Stimulated activated CD4-positive, alpha-beta T cell treated with anti-CD3 and anti-CD28 coated beads, TNF-alpha, amount 100 ng/mL, for 1 hour (primary cell): ENCODE results near the gene NT5DC3.

ENCODE experiments used
- DNase-seq, 3 donors: peaks; one replicate each; pipeline ENCODE4 v3.0.0-alpha.2; 2020; ENCODE audit warnings: low read depth in 3 of 3, low spot score in 1 of 3

Gene NT5DC3

DNA sequence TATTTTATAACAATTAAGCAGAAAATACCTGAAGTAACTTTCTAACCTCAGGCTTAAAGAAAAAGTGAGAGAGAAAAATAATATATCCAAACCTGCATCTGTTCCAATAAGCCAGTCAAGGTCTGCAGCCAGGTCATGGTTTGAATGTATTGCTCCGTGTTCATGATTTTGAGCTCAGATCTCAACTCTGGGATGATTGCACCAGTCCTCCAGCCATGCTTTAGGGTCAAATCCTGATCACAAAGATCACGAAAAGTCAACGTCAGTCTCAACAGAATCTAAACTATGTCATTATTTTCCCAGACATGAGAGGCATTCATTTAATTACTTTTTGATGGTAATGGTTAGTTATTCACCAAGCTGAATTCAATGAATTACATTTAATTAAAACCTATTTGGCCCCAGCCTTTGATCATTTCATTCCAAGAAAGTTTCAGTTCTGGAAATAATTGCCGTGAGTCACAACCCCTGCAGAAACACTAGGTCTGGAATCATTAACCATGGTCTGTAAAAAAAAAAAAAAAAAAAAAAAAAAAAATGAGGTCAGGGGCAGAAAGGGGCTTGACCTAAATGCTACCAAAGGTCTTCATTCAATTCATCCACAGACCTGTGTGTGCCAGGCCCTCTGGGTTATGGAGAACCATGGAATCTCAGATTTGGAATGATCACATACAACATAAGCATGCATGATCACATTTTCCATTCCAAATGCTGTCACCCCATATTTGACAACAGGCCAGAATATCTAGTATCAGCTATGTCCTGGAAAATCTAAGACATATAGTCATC, 55.6 kb downstream of the NT5DC3 start:
- DNase-seq = no peak

DNA sequence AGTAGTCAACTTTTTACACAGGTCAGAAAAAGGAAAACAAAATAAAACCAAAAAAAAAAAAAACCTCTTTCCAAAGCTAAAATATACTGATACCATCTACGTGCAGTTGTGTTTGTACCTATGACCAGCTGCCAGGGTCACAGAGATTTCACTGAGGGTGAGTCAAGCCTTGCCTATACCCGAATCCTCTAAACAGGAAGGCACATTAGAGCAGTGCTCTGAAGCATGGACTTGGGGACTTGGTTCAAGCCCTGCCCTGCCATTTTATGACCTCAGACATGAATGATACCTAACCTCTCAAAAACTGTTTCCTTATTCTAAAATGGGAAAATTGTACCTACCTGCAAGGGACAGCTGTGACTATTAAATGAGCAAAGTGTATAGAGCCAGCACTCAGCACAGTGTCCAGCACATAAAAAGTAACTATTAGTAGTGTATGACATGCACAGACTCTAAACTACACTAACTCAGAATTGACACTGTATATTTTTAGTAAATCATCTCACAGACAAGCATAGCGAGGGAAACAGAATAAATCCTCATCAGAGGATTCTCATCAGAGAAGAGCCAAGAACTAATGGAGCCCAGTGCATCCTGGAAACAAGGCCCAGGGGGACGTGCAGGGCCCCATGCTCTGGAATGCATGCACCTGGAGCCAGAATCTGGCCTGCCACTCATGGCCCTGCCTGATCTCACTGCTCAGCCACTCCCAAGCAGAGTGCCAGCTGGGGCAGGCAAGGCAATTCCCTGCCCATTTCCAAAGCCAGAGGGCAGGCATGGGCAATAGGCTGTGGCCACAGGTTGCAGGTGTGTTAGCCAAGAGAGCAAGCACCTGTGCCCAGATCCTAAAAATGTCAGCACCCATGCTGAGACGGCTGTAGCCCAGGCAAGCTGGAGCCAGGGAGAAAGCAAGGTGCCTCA, 57.0 kb downstream of the NT5DC3 start:
- DNase-seq = no peak

DNA sequence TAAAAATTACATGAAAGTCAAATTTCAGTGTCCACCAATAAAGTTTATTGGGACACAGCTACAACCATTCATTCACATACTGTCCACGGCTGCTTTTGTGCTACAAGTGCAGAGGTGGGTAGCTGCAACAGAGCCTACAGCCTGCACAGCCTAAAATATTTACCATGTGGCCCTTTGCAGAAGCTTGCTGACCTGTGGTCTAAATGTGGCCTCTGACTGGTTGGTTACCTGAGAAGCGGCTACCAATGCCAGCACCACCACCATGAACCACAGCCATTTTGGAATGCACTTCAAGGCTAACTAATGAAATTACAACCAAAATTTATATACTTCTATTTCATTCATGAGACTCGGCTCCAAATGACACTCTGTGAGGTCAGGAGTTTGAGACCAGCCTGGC, 58.6 kb downstream of the NT5DC3 start:
- DNase-seq = no peak

DNA sequence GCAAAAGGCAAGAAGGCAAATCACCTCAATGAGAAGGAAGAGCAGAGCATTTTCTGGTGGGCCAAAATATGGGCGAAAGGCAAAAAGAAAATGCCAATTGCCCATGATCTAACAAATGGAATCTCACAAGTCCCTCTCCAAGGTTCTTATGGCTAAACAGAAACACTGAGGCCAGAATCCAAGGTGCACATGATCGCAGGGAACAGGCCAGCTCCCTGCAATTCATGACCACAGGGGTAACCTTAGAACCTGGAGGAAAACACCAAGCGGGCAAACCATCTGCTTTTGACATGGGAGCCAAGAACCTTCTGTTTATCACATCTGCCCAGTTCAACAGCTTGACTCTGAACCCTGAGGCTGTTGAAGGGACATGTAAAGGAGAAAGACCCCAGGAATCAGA, 60.0 kb downstream of the NT5DC3 start:
- no peak for DNase-seq

DNA sequence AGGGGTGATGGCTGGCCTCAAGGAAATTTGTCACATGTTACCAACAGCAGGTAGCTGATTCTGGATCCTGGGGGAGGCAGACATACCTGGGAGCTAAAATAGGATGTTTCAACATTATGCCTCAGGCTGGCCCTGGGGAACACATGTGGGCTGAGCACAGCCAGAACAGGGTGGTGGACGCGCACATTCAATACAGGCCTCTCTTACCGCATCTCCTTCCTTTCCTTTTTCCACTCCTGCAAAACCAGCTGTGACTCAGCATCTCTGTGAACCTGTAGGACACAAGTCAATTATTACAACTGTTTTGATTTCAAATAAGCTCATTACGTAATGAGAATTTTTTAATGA, 61.0 kb downstream of the NT5DC3 start:
- DNase-seq = no peak

DNA sequence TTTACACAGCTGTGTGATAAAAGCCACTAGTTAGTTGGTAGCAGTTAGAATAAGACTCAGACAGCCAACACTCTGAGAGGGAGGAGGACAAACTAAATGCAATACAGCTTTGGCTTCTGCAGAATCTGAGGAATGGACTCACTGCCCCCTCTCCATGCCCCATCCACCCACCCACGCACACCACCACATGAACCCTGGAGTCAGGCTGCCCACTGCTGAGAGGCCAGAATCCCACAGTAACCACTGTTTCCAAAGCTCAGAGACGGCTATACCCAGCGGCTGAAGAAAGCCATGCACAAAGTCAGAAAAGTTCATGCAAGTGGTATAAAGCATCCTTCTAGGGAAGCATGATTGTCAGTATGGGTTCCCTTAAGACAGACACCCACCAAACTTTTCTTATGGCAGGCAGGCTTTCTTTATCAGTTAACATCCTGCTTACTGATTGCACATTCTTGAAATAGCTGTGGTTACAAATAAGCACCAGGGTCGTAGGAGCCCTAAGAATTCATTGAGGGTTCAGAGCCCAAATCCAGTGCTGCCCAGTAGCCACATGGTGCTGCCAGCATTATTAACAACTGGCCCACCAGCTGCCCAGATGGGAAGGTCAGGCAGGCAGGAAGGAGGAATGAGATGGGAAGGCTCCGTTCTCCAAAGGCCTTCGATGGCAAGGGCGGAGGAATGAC, 61.5 kb downstream of the NT5DC3 start:
- no peak for DNase-seq

DNA sequence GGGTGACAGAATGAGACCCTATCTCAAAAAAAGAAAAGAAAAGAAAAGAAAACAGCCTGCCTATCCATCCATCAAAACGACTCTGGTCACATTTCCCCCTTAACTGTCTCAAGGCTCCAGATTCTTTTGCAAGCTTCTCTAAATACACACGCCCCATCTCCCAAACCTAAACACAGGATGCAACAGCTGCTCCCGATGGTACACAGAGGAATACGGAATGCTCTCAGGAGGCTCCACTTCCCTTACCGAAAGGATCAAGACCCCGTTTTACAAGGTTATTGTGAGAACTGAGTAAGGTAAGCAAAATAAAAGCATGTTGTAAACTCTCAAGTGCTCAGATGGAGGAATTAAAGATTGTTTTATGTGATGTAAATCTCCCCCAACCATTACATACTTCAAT, 62.3 kb downstream of the NT5DC3 start:
- no peak for DNase-seq

DNA sequence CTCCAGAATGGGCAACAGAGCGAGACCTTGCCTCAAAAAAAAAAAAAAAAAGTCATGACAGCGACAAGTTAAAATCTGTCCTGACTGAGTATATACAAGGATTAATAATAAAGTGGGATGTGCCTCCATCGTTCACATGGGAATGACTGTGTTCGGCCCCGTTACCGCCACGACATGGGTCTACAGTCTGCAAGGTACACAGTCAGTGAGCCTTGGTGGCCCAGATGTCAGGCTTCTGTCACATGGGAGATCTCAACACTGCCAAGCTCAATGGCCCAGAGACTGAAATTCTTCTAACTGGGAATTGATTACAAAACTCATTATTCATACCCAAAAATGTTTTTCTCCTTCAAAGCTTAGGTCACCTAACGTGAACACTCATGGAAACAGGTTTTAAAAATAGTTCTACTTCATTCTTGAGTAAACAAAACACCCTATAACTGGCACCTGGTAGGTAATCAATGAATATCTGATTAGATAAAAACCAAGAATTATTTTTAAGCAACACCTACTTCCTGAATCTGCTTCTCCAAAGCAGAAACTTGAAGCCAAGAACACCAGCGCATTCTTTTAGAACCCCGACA, 66.0 kb downstream of the NT5DC3 start:
- no peak for DNase-seq

DNA sequence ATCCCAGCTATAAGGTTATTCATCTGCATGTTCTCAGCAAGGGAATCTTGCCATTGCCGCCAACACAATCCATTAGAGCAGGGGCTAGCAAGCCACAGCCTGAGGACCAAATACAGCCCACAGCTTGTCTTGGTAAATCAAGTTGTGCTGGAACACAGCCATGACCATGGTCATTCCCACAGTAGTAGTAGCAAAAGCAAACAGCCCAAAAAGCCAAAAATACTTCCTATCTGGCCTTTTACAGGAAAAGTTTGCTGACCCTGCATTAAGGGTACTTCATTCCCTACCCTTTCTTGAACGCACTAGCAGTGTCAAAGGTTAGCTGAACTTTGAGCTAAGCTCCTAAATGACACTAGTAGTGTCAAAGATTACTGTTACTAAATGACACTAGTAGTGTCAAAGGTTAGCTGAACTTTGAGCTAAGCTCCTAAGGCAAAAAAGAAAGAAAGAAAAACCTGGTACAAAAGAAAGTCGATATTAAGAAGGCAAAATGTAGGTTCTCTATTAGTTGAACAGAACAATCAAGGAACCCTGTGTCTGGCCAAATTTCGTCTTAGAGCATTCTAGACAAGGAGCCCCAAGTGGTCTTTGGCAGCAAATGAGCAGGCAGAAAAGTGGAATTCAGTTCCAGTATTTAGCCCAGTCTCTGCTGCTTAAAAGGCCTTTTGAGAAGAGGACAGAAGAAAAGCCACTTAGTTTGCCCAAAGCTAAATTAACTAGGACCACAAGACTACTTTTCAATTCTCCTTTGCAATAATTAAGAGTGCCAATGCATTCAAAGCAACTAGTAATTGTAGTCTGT, 67.7 kb downstream of the NT5DC3 start:
- DNase-seq = no peak

DNA sequence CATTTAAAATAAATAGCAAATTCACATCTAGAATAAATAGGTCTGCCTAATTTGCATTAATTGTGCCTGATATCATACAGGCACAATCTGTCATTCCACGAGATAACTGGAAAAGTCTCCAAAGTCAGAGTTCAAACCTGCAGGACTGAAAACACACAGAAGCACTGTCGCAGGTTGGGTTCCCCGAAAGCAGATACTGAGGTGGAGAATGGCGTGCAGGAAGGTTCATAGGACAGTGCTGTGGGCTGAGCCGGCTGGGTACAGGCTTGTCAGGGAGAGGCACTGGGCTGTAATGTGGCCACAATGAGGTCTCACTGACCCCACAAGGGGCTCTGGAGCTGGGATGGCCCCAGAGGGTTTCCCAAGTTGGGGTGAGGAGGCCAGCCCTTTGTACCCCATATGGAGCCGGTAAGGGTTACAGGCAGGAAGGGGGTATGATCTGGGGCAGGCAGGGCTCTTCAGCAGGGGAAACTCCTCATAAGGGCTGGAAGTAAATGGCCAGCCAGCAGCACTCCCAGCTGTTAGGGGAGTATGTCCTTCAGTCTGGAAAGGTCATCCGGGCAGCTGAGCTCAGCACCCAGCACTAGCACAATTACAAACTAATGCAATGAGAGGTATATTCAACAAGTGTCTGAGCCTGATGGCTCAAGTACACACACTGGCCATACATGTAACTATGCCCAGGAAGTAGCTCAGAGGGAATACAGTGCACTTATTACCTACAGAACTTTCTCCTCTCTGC, 68.5 kb downstream of the NT5DC3 start:
- no peak for DNase-seq

DNA sequence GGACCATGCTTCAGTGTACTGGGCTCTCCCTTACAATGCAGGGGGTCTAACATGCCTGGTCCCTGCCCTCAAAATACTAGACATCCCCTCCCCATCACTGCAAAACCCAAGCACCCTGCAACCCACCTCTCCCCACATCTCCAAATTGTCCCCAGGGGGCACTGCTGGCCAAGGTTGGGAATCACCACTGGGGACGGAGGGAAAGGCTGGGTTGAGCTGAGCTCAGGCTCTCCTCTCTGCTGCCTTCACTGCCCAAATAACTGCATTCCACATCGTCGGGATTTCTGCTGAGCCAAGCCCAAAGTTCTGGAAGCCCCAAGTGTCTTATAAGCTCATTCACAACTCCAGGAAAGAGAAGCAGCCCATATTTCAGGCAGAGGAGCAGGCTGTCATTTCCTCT, 69.6 kb downstream of the NT5DC3 start:
- DNase-seq = no peak

DNA sequence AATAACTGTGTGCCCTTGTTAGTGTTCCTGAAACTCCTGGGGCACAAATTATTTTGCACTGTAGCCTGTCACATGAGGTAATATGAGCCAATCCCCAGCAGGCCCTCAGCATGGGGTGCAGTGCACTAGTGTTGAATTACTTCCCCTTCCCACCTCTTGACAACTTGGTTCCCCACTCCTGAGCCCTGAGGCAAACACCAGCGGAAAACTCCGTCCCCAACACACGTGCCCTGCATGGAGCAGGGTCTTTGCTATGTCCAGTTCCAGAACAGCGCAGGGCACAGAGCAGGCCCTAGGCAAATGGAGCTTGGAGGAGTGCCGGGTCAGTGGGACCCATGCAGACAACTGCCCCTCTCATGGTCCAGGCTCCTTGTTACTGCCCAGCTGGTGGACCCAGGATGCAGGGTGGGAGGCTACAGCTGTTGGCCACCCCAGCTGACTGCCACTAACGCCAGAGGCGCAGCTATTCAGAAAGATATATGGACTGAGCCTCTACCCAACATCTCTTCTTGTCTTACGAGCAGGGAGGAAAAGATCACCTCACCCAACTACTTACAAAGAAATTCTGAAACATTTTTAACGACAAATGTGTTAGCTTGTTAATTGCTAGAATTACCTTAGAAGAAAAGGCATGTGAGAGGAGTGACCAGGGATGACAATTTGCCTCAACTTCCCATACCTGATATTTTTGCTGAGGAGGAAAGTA, 71.6 kb downstream of the NT5DC3 start:
- no peak for DNase-seq

DNA sequence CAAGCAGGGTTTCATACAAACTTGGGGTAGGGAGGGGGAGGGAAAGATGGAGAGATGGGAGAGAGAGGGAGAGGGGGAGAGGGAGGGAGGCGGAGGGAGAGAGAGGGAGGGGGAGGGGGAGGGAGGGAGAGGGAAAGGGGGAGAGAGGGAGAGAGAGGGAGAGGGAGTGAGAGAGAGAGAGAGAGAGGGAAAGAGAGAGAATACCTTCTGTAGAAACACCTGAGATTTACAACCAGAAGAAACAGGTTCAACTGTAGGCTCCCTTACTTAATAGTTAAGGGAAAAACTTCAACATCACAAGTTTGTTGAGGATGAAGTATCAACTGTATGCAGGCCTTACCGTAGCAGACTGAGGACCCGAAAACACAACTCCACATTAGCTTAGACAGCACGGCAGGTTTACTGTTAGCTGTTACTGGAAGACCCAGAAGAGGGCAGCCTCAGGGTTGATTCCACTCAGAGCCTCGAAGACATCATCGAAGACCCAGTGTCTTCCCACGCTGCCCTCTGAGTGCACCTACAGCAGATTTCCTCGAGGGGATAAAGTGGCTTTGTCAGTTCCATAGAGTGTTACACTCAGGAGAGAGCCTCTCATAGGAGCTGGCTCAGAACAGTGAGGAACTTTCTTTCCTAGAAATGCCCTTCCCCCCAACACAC, 72.4 kb downstream of the NT5DC3 start:
- no peak for DNase-seq

DNA sequence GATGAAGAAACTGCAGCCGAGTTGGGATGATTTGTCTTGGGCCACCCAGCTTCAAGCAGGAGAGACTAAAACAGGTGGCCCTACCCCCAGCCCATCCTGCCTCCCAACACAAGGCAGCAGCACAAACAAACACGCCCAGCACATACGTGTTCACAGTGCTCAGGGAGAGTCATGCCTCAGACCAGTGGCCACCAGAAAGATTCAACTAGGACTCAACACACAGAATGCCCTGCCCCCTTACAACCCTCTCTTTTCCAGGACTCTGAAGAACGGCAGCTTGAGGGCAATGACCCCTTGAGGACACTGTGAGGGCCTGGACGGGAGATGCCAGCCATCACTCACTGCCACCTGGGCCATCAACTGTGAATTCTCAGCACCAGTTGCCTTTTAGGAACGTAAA, 75.0 kb downstream of the NT5DC3 start:
- no peak for DNase-seq

DNA sequence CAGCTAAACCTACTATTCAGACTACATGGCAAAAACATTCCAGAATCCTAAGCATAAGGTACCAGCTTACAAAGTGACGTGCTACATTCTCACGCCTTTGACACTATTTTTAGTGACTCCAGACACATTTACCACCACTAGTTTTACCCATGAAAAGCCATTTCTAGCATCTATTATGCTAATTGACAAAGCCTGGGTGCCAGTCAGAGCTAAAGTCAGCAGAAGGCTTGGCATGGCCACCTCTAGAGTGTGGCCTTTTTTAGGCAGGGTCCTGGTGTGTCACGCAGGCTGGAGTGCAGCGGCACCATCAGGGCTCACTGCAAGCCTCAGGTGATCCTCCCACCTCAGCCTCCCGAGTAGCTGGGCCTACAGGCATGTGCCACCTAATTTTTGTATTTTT, 75.7 kb downstream of the NT5DC3 start:
- no peak for DNase-seq

DNA sequence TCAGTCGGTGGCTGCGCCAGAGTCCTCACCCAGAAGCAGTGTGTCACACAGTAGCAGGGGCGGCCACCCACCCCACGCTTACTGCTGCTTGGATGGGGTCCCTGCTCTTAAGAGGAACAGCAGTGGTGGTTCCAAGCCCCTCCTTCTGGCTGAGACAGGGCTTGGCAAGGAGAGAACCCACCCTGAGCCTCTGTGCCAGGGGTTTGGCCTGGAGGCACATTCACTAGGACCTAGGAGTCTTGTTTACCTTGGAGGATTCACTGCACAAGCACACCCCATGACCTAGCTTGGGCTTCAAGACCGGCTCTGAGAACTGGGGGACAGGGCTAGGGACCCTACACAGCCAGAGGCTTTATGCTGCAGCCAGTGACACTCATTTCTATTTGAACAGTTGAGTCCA, 78.6 kb downstream of the NT5DC3 start:
- no peak for DNase-seq

DNA sequence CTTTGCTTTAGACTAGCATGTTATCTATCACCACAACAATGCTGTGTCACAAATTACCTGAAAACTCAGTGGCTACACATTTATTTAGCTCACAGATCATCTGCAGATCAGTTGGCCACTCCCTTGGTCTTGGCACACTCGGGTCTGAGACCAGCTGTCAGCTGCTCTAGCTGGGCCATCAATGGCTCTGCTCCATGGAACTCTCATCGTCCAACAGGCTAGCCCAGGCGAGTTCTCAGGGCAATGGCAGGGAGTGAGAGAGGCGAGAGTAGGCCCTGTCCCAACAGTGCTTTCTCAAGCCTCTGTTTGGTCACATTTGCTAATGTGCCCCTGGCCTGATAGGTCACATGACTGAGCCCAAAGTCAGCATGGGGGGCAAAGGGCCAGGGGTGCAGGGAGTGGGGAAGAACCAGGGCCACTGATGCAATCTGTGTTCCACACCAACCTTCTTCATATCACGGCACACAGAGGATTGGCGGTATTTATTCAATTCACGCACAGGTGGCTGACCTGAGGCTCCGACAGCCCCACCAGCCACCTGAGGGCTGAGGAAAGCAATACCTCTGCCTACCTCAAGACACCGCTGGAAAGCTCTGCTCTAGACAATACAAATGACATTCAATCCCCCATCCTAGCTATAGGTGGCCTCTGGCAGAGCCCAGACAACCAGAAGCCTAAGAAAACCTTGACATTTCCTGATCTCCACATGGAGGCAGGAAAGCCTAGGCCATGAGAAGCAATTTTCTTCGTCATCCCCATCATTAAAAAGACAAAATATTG, 82.5 kb downstream of the NT5DC3 start:
- DNase-seq = no peak

DNA sequence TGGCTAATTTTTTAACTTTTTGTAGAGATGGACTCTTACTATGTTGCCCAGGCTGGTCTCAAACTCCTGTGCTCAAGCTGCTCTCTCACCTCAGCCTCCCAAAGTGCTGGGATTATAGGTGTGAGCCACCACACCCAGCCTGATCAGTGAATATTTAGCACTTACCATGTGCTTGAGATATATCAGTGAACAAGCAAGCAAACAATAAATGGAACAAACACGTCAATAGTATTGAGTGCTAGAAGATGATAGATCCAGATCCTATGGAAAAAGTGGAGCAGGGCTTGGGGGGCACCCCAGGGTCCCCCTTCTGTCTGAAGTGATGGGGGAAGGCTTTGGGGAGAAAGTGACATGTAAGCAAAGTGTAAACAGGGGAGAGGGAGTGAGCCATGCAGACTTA, 83.8 kb downstream of the NT5DC3 start:
- DNase-seq = no peak
